Inferior parietal cortex (tissue), 1 donor: ENCODE data around the gene FARP2.
A peak's percentile ranks its signal among the peaks of the same experiment; 100 is the strongest.
"Not testable (repeated sequence)": the region's sequence is repeated elsewhere in the genome, so short reads cannot be mapped to it uniquely, and the experiment has no call there.

Source experiments
- DNase-seq: peaks from one replicate; pipeline ENCODE4 v3.0.0-alpha.2; 2016; ENCODE audit errors: extremely low spot score

Gene FARP2

GRCh38 chr2:241355983-241356870 is at the start of gene FARP2:
Gene FARP2, plus strand, starts transcription at chr2:241356285. Its CDS starts 16,823 bp downstream, at chr2:241373108.
- DNase-seq: peak; percentile 96

- no peak for DNase-seq
Measured at GRCh38 chr2:241307055-241307454, 49.0 kb upstream of the FARP2 start.

GRCh38 chr2:241308267-241308666 is 47.8 kb upstream of the FARP2 start:
- no peak for DNase-seq

GRCh38 chr2:241308832-241309500 is 47.1 kb upstream of the FARP2 start:
- DNase-seq: no peak

GRCh38 chr2:241309684-241310117 is 46.4 kb upstream of the FARP2 start:
- no peak for DNase-seq

GRCh38 chr2:241310917-241311566 is 45.0 kb upstream of the FARP2 start:
- DNase-seq: no peak

DNA sequence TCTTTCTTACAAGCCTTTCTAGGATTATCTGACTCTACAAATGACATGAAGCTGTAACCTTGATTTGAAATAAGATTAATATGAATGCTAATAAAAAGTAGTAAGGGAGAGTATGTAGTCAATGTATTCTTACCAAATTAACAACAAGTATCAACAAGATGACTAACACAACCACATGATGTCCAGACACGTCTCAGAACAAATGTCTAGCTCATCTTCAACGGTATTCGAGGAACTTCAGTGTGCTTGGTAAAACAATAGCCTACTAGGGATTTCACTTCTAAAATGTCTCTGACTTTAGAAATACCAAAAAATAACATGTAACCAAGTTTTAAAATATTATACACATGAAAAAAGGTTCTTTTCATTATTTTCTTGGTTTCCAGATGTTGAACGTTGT is 44.0 kb upstream of the FARP2 start:
- no peak for DNase-seq

DNA sequence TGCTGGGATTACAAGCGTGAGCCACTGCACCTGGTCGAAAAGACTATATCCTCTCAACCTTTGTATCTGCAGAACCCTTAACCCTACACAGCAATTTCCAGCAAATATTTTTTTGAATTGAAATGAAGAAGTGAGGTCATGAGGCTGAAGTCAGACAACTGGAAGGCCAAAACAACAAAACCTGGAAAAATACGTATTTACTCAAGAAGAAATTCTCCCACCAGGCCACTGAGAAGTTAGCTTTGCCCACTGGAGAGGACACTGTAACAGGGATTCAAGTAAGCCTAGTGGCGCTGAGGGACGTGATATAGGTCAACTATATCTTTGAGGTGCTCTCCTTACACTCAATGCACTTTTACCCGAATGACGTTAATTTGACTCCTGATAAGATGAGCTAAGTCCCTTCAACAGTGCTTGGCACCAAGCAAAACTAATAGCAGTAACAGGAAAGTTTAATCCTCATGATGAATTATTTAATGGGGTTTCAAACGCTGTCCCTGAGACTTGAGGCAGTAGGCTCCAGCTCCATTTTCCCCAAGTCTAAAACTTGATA is 42.5 kb upstream of the FARP2 start:
- DNase-seq: no peak

- no peak for DNase-seq
Measured at GRCh38 chr2:241314226-241315092, 41.6 kb upstream of the FARP2 start.

DNA sequence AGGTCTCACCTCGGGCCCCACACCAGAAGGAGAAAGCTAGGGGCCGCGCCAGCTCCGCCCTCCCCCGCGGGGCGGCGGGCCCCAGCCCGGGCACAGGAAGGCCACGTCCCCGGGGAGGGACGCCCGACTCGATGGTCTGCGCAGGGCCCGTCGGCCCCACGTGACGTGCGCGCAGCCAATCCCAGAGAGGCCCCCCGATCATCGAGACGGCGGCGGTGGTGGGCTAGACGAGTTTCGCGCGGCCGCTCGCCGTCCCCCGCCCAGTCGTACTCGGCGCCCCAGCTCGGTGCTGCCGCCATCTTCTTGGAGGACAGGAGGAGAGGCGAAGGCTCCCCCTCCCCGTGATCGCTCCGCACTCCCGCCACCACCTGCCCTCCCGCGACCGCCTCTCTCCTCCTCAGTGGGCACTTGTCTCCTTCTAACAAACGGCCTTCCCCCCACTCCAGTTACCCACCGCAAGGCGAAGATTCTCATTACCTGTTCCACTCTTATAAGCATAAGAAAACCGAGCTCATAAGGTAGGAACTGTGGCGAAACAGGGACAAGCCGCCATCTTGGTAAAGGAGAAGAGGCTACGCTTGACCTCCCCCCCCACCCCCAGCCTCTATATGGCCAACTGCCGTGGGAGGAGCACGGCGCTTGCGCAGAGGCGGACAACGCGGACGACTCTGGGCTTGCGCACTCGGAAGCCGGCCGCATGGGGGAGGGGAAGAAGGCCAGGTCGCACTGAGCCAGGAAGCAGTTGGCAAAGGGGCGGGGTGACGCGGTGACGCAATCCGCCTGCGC is 40.8 kb upstream of the FARP2 start, which contains the start of gene HDLBP:
HDLBP (minus strand) TSS at position 580 of the 786 bp plus-strand sequence. CDS start 48,803 bp downstream, outside the sequence.
- DNase-seq: peak; percentile 96

- peak; percentile 53 for DNase-seq
Measured at GRCh38 chr2:241315879-241316631, 40.0 kb upstream of the FARP2 start, which contains the start of gene SEPTIN2. Gene SEPTIN2, plus strand, starts transcription at chr2:241315925. Its CDS starts 8,308 bp downstream, at chr2:241324233.

- no peak for DNase-seq
Measured at GRCh38 chr2:241316825-241317224, 39.3 kb upstream of the FARP2 start.

GRCh38 chr2:241317391-241317790 is 38.7 kb upstream of the FARP2 start:
- no peak for DNase-seq

- DNase-seq: not testable (repeated sequence)
Measured at GRCh38 chr2:241318830-241319229, 37.3 kb upstream of the FARP2 start.

GRCh38 chr2:241320394-241320793 is 35.7 kb upstream of the FARP2 start:
- DNase-seq: no peak

- DNase-seq: no peak
Measured at GRCh38 chr2:241321033-241321432, 35.1 kb upstream of the FARP2 start.

- no peak for DNase-seq
Measured at GRCh38 chr2:241321886-241322285, 34.2 kb upstream of the FARP2 start.

- DNase-seq: no peak
Measured at GRCh38 chr2:241323778-241324177, 32.3 kb upstream of the FARP2 start.

GRCh38 chr2:241324775-241325174 is 31.3 kb upstream of the FARP2 start:
- DNase-seq: no peak
